H9 (cell line): Measurements from ENCODE around the gene DZANK1. TPM values are rescaled to one million over a fixed set of nuclear protein-coding genes. Genes with fewer than 3 reads are reported as not detected.

Experiments
- DNase-seq: peaks from one replicate; pipeline ENCODE4 v3.0.0-alpha.2; 2017
- H2AFZ ChIP-seq: one replicate; pipeline ENCODE4 v1.6.1; 2013; ENCODE audit warnings: mild to moderate bottlenecking, low read length, control low read depth, moderate library complexity
- H2AK5ac ChIP-seq: 2 replicates; pipeline ENCODE4 v1.6.1; 2013; ENCODE audit warnings: low read length, control low read depth, mixed read lengths; ENCODE audit not compliant: insufficient read length
- H2BK120ac ChIP-seq: one replicate; pipeline ENCODE4 v1.6.1; 2013; ENCODE audit warnings: low read depth, mild to moderate bottlenecking, low read length, control low read depth, inconsistent platforms; ENCODE audit not compliant: poor library complexity, severe bottlenecking
- H2BK12ac ChIP-seq: 2 replicates; pipeline ENCODE4 v1.6.1; 2013; ENCODE audit warnings: low read length, control low read depth, mixed read lengths, low read depth; ENCODE audit not compliant: insufficient read length
- H2BK15ac ChIP-seq: 2 replicates; pipeline ENCODE4 v1.6.1; 2013; ENCODE audit warnings: low read depth, low read length, control low read depth
- H2BK20ac ChIP-seq: one replicate; pipeline ENCODE4 v1.6.1; 2013; ENCODE audit warnings: low read depth, mild to moderate bottlenecking, low read length, control low read depth, inconsistent platforms; ENCODE audit not compliant: poor library complexity, severe bottlenecking
- H2BK5ac ChIP-seq: 2 replicates; pipeline ENCODE4 v1.6.1; 2013; ENCODE audit warnings: low read length, control low read depth, mixed read lengths; ENCODE audit not compliant: insufficient read length
- H3K14ac ChIP-seq: 2 replicates; pipeline ENCODE4 v1.6.1; 2013; ENCODE audit warnings: low read length, control low read depth; ENCODE audit not compliant: insufficient read depth
- H3K18ac ChIP-seq: 2 replicates; pipeline ENCODE4 v1.6.1; 2013; ENCODE audit warnings: low read depth, mild to moderate bottlenecking, mixed read lengths, low read length, control low read depth; ENCODE audit not compliant: insufficient read length
- H3K23ac ChIP-seq: 2 replicates; pipeline ENCODE4 v1.6.1; 2013; ENCODE audit warnings: low read length, control low read depth, mixed read lengths, low read depth; ENCODE audit not compliant: insufficient read length
- H3K23me2 ChIP-seq: 2 replicates; pipeline ENCODE4 v1.6.1; 2013; ENCODE audit warnings: low read depth, mild to moderate bottlenecking, mixed read lengths, low read length, control low read depth; ENCODE audit not compliant: insufficient read length, poor library complexity, severe bottlenecking
- H3K27ac ChIP-seq: 2 replicates; pipeline ENCODE4 v1.5.1; 2013; ENCODE audit warnings: low read length, control low read depth, mixed read lengths, low read depth; ENCODE audit not compliant: insufficient read length
- H3K27me3 ChIP-seq: 2 replicates; pipeline ENCODE4 v1.6.1; 2013; ENCODE audit warnings: low read length, control low read depth, inconsistent platforms; ENCODE audit not compliant: insufficient read depth
- H3K4ac ChIP-seq: 2 replicates; pipeline ENCODE4 v1.6.1; 2013; ENCODE audit warnings: low read depth, mild to moderate bottlenecking, control low read depth, inconsistent platforms, low read length, moderate library complexity
- H3K4me1 ChIP-seq: 2 replicates; pipeline ENCODE4 v1.6.1; 2013; ENCODE audit warnings: low read length, control low read depth, inconsistent platforms; ENCODE audit not compliant: insufficient read depth
- H3K4me2 ChIP-seq: 2 replicates; pipeline ENCODE4 v1.6.1; 2013; ENCODE audit warnings: low read length, control low read depth, mixed read lengths; ENCODE audit not compliant: insufficient read length, insufficient read depth
- H3K56ac ChIP-seq: 2 replicates; pipeline ENCODE4 v1.6.1; 2013; ENCODE audit warnings: low read depth, mild to moderate bottlenecking, mixed read lengths, low read length, control low read depth; ENCODE audit not compliant: insufficient read length
- H3K79me1 ChIP-seq: 2 replicates; pipeline ENCODE4 v1.6.1; 2013; ENCODE audit warnings: low read depth, mild to moderate bottlenecking, moderate library complexity, low read length, control low read depth, inconsistent platforms; ENCODE audit not compliant: insufficient read depth, poor library complexity, severe bottlenecking
- H3K79me2 ChIP-seq: 2 replicates; pipeline ENCODE4 v1.6.1; 2013; ENCODE audit warnings: low read length, control low read depth, inconsistent platforms; ENCODE audit not compliant: insufficient read depth
- H3K9ac ChIP-seq: 2 replicates; pipeline ENCODE4 v1.6.1; 2013; ENCODE audit warnings: low read length, control low read depth, mixed read lengths; ENCODE audit not compliant: insufficient read length; ENCODE audit errors: extremely low read depth
- H3K9me3 ChIP-seq: one replicate; pipeline ENCODE4 v1.6.1; 2013; ENCODE audit warnings: low read depth, low read length, inconsistent platforms; ENCODE audit not compliant: control insufficient read depth
- H3T11ph ChIP-seq: one replicate; pipeline ENCODE4 v1.6.1; 2013; ENCODE audit warnings: mild to moderate bottlenecking, low read length, control low read depth, inconsistent platforms
- H4K20me1 ChIP-seq: one replicate; pipeline ENCODE4 v1.6.1; 2013; ENCODE audit not compliant: control insufficient read depth, insufficient read length, insufficient read depth
- H4K5ac ChIP-seq: 2 replicates; pipeline ENCODE4 v1.6.1; 2013; ENCODE audit warnings: low read depth, mild to moderate bottlenecking, mixed read lengths, low read length, control low read depth; ENCODE audit not compliant: insufficient read length
- H4K8ac ChIP-seq: replicated peaks from 2 replicates; pipeline ENCODE4 v1.6.1; 2013; ENCODE audit warnings: low read length, control low read depth, mixed read lengths, low read depth; ENCODE audit not compliant: insufficient read length
- H4K91ac ChIP-seq: 2 replicates; pipeline ENCODE4 v1.6.1; 2013; ENCODE audit warnings: low read depth, mild to moderate bottlenecking, moderate library complexity, mixed read lengths, low read length, control low read depth; ENCODE audit not compliant: insufficient read length
- H3K27ac Mint-ChIP-seq, 3 experiments: 2 replicates in 2 of 3; 3 replicates in 1 of 3; pipeline ENCODE4 v1.8.0; 2020 to 2021; ENCODE audit warnings: mixed read lengths in 3 of 3, mild to moderate bottlenecking in 1 of 3, moderate library complexity in 1 of 3
- H3K27me3 Mint-ChIP-seq: 2 replicates; pipeline ENCODE4 v1.8.0; 2021; ENCODE audit warnings: low read depth, mild to moderate bottlenecking, moderate library complexity, mixed read lengths
- H3K36me3 Mint-ChIP-seq, 3 experiments: 2 replicates in 2 of 3; 3 replicates in 1 of 3; pipeline ENCODE4 v1.8.0; 2020 to 2021; ENCODE audit warnings: low read depth in 3 of 3, mixed read lengths in 3 of 3; ENCODE audit not compliant: insufficient read depth in 1 of 3
- H3K4me1 Mint-ChIP-seq, 2 experiments: 2 replicates each; pipeline ENCODE4 v1.8.0; 2020; ENCODE audit warnings: mixed read lengths in 2 of 2
- H3K4me3 Mint-ChIP-seq, 2 experiments: 2 replicates in 1 of 2; 3 replicates in 1 of 2; pipeline ENCODE4 v1.8.0; 2020 to 2021; ENCODE audit warnings: mild to moderate bottlenecking in 2 of 2, mixed read lengths in 2 of 2, moderate library complexity in 1 of 2
- H3K9me3 Mint-ChIP-seq, 2 experiments: 2 replicates in 1 of 2; 3 replicates in 1 of 2; pipeline ENCODE4 v1.8.0; 2020; ENCODE audit warnings: mild to moderate bottlenecking in 2 of 2, mixed read lengths in 2 of 2, moderate library complexity in 1 of 2
- WGBS: extraction: QIAGEN DNeasy Blood & Tissue Kit; methylation state at CpG from one replicate; pipeline ENCODE4 v1.1.7; 2013; ENCODE audit warnings: missing lambda C conversion rate, low lambda C conversion rate, mixed read lengths; ENCODE audit not compliant: insufficient read length; ENCODE audit errors: extremely low coverage; 5-methylcytosine and 5-hydroxymethylcytosine counted together
- total RNA-seq: library from RNA; stranded (reverse); gene quantifications from 2 replicates; pipeline ENCODE4 v1.2.1, GENCODE V29; 2021
- TF ChIP-seq, protein P1 (sequence below): fragments of 200-600 bp; sonication (generic); conservative IDR thresholded peaks from 3 replicates; pipeline ENCODE4 v1.8.0; 2021; ENCODE audit warnings: antibody characterized with exemption, mild to moderate bottlenecking

DZANK1 gene
- total RNA-seq, 1 experiment from 2014 or later, result 10.5 TPM

DNA sequence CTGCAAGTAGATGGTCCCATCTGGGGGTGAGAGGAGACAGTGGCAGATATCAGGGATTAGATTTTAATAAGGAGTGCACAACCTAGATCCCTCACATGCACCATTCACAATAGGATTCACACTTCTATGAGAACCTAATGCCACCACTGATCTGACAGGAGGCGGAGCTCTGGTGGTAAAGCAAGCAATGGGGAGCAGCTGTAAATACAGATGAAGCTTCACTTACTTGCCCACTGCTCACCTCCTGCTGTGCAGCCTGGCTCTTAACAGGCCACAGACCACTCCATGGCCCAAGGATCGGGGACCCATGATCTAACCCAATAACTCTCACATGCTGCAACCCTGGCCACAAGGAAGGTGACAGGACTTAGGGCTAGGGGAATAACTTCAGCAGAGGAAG is 103.1 kb downstream of the DZANK1 start:
- DNase-seq, result no peak
- Mint-ChIP-seq H3K9me3 (no peaks in the 10 kb centered on the region), H3K27ac (no peak overlapping the region), H3K4me1 (peaks cover 5% of the 10 kb centered on the region in 2 experiments), H3K36me3 (no peaks in the 10 kb centered on the region; a peak in 1 of 7 replicates), H3K27me3 (no peaks in the 10 kb centered on the region), H3K4me3 (no peak overlapping the region)
- H2BK120ac ChIP-seq, result no peak overlapping the region
- H3K18ac ChIP-seq, result no peak overlapping the region
- H3K14ac ChIP-seq, result no peak overlapping the region
- no peak overlapping the region for H3K4me2 ChIP-seq
- no peak overlapping the region for H2BK15ac ChIP-seq
- no peaks in the 10 kb centered on the region for H3K79me2 ChIP-seq
- no peak overlapping the region for H3K4ac ChIP-seq
- H3K9ac ChIP-seq, result no peak overlapping the region
- H3K23me2 ChIP-seq, result no peaks in the 10 kb centered on the region
- H2BK20ac ChIP-seq, result no peak overlapping the region
- no peaks in the 10 kb centered on the region for H3K27me3 ChIP-seq
- no peaks in the 10 kb centered on the region for H3K4me1 ChIP-seq
- no peaks in the 10 kb centered on the region for H3K9me3 ChIP-seq
- no peak overlapping the region for H4K5ac ChIP-seq
- H3T11ph ChIP-seq, result no peak overlapping the region
- H3K79me1 ChIP-seq, result no peaks in the 10 kb centered on the region
- no peak overlapping the region for H2AK5ac ChIP-seq
- H4K8ac ChIP-seq, result no peak overlapping the region
- H2BK5ac ChIP-seq, result no peak overlapping the region
- no peak overlapping the region for H3K27ac ChIP-seq
- no peaks in the 10 kb centered on the region for H4K20me1 ChIP-seq
- no peak overlapping the region for H4K91ac ChIP-seq
- TF ChIP-seq, protein P1, sequence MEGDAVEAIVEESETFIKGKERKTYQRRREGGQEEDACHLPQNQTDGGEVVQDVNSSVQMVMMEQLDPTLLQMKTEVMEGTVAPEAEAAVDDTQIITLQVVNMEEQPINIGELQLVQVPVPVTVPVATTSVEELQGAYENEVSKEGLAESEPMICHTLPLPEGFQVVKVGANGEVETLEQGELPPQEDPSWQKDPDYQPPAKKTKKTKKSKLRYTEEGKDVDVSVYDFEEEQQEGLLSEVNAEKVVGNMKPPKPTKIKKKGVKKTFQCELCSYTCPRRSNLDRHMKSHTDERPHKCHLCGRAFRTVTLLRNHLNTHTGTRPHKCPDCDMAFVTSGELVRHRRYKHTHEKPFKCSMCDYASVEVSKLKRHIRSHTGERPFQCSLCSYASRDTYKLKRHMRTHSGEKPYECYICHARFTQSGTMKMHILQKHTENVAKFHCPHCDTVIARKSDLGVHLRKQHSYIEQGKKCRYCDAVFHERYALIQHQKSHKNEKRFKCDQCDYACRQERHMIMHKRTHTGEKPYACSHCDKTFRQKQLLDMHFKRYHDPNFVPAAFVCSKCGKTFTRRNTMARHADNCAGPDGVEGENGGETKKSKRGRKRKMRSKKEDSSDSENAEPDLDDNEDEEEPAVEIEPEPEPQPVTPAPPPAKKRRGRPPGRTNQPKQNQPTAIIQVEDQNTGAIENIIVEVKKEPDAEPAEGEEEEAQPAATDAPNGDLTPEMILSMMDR, result no peak
- no CpG with 5 or more reads among the region's 2 CpGs for WGBS
- no peak overlapping the region for H3K56ac ChIP-seq
- no peak overlapping the region for H2BK12ac ChIP-seq
- H2AFZ ChIP-seq, result no peak overlapping the region
- H3K23ac ChIP-seq, result no peak overlapping the region
